K562 (cell line): ENCODE data around the gene GPR108.
A peak's percentile ranks its signal among the peaks of the same experiment; 100 is the strongest.

Source experiments
- FOSL1 ChIP-seq: fragments of 200-800 bp; sonication (Bioruptor generic); conservative IDR thresholded peaks from 2 replicates; pipeline ENCODE4 v1.6.1; 2016; ENCODE audit warnings: missing genetic modification characterization, missing compliant biosample characterization
- NUFIP1 ChIP-seq: fragments of 450-650 bp; IDR thresholded peaks from 2 replicates; pipeline ENCODE4 v1.6.1; 2018; ENCODE audit not compliant: partially characterized antibody
- SIN3A ChIP-seq, 2 experiments: fragments of 150-350 bp in 1 of 2; IDR thresholded peaks; 2 replicates each; pipeline ENCODE4 v1.6.1; 2011 to 2016; ENCODE audit warnings: borderline replicate concordance in 2 of 2, low read depth in 2 of 2, low read length in 2 of 2, mild to moderate bottlenecking in 2 of 2, moderate library complexity in 2 of 2; ENCODE audit not compliant: control insufficient read depth in 1 of 2
- ZEB2 ChIP-seq: fragments of 450-650 bp; IDR thresholded peaks from 2 replicates; pipeline ENCODE4 v1.6.1; 2016
- ZFX ChIP-seq: sonication (generic); formaldehyde crosslinking; IDR thresholded peaks from 2 replicates; pipeline ENCODE4 v1.8.0; 2022; ENCODE audit warnings: mild to moderate bottlenecking, missing genetic modification reagents, moderate library complexity
- ZNF274 ChIP-seq: IDR thresholded peaks from 2 replicates; pipeline ENCODE4 v1.6.1; 2011; ENCODE audit warnings: low read depth, mild to moderate bottlenecking, low read length, moderate library complexity, borderline replicate concordance
- TF ChIP-seq, protein P1 (sequence below), 2 experiments: fragments of 450-650 bp; formaldehyde crosslinking in 1 of 2; IDR thresholded peaks; 2 replicates each; pipeline versions ENCODE4 v1.4.0 to v1.6.1; 2014 to 2020; ENCODE audit warnings: mild to moderate bottlenecking in 2 of 2, borderline replicate concordance in 1 of 2, low read depth in 1 of 2
- TF ChIP-seq, protein P2 (sequence below), 2 experiments: fragments of 450-650 bp in 1 of 2; sonication (generic) in 1 of 2; formaldehyde crosslinking in 1 of 2; IDR thresholded peaks in 1 of 2; conservative IDR thresholded peaks in 1 of 2; 2 replicates each; pipeline versions ENCODE4 v1.6.1 to v1.8.1; 2016 to 2023; ENCODE audit warnings: mild to moderate bottlenecking in 2 of 2, moderate library complexity in 2 of 2, inconsistent platforms in 1 of 2, missing genetic modification reagents in 1 of 2
- TF ChIP-seq, protein P3 (sequence below): IDR thresholded peaks from 2 replicates; pipeline ENCODE4 v1.6.1; 2011; ENCODE audit warnings: borderline replicate concordance, low read depth, mild to moderate bottlenecking, moderate library complexity, low read length; ENCODE audit not compliant: insufficient read depth, poor library complexity, severe bottlenecking
- TF ChIP-seq, protein P4 (sequence below): fragments of 450-650 bp; IDR thresholded peaks from 2 replicates; pipeline ENCODE4 v1.6.1; 2018; ENCODE audit warnings: mild to moderate bottlenecking, low read depth; ENCODE audit not compliant: partially characterized antibody

DNA sequence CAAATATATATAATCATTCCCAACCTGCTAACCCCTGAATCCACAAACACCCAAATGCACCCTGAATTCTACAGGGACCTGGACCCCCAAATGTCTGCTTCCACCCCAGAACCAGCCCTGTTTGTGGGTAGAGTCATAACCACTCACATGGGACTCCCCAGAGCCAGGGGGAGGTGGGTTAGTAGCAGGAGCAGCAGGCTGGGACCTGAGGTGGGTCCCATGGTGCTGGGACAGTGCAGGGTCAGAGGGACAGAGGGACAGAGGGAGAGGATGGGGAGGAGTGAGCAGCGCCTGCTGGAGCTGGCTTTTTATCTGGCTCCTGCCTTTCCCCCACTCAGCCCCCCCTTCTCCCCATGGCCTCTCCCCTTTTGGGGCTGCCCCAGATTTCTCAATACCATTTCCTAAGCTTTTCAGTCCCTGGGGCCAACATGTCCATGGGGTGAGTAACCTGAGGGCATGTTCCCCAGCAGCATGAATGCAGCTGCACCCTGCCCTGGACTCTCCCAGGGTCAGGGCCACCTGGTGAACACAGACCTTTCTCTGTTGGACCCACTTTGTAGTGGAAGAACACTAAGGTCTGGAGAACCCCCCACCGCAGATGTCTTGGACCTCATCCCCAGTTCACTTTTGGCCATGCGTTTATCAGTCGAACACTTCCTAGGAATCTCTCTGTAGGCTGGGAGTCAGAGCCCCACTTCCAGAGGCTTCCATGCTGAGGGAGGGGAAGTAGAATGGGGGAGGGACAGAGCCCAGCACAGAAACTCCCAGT is 16.8 kb downstream of the GPR108 start, which contains the start of gene C3:
- TF ChIP-seq, protein P1, sequence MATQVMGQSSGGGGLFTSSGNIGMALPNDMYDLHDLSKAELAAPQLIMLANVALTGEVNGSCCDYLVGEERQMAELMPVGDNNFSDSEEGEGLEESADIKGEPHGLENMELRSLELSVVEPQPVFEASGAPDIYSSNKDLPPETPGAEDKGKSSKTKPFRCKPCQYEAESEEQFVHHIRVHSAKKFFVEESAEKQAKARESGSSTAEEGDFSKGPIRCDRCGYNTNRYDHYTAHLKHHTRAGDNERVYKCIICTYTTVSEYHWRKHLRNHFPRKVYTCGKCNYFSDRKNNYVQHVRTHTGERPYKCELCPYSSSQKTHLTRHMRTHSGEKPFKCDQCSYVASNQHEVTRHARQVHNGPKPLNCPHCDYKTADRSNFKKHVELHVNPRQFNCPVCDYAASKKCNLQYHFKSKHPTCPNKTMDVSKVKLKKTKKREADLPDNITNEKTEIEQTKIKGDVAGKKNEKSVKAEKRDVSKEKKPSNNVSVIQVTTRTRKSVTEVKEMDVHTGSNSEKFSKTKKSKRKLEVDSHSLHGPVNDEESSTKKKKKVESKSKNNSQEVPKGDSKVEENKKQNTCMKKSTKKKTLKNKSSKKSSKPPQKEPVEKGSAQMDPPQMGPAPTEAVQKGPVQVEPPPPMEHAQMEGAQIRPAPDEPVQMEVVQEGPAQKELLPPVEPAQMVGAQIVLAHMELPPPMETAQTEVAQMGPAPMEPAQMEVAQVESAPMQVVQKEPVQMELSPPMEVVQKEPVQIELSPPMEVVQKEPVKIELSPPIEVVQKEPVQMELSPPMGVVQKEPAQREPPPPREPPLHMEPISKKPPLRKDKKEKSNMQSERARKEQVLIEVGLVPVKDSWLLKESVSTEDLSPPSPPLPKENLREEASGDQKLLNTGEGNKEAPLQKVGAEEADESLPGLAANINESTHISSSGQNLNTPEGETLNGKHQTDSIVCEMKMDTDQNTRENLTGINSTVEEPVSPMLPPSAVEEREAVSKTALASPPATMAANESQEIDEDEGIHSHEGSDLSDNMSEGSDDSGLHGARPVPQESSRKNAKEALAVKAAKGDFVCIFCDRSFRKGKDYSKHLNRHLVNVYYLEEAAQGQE (IDR thresholded peaks at IDR 0.05; ENCODE audit: borderline replicate concordance): peak; percentile 52
- TF ChIP-seq, protein P1 (CRISPR knock-in tag; IDR thresholded peaks at IDR 0.05; ENCODE audit: low read depth): no peak
- no peak for TF ChIP-seq SIN3A (IDR thresholded peaks at IDR 0.05; ENCODE audit: borderline replicate concordance in 2 of 2, control insufficient read depth in 1 of 2, low read depth in 2 of 2, low read length in 2 of 2)
- no peak for TF ChIP-seq ZEB2
- TF ChIP-seq ZNF274: no peak
- TF ChIP-seq, protein P2, sequence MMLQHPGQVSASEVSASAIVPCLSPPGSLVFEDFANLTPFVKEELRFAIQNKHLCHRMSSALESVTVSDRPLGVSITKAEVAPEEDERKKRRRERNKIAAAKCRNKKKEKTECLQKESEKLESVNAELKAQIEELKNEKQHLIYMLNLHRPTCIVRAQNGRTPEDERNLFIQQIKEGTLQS (IDR thresholded peaks at IDR 0.05): no peak
- TF ChIP-seq, protein P2 (CRISPR knock-in tag; conservative IDR thresholded peaks at IDR 0.05): no peak
- no peak for TF ChIP-seq FOSL1 (tag)
- TF ChIP-seq, protein P3, sequence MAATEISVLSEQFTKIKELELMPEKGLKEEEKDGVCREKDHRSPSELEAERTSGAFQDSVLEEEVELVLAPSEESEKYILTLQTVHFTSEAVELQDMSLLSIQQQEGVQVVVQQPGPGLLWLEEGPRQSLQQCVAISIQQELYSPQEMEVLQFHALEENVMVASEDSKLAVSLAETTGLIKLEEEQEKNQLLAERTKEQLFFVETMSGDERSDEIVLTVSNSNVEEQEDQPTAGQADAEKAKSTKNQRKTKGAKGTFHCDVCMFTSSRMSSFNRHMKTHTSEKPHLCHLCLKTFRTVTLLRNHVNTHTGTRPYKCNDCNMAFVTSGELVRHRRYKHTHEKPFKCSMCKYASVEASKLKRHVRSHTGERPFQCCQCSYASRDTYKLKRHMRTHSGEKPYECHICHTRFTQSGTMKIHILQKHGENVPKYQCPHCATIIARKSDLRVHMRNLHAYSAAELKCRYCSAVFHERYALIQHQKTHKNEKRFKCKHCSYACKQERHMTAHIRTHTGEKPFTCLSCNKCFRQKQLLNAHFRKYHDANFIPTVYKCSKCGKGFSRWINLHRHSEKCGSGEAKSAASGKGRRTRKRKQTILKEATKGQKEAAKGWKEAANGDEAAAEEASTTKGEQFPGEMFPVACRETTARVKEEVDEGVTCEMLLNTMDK: no peak
- TF ChIP-seq, protein P4, sequence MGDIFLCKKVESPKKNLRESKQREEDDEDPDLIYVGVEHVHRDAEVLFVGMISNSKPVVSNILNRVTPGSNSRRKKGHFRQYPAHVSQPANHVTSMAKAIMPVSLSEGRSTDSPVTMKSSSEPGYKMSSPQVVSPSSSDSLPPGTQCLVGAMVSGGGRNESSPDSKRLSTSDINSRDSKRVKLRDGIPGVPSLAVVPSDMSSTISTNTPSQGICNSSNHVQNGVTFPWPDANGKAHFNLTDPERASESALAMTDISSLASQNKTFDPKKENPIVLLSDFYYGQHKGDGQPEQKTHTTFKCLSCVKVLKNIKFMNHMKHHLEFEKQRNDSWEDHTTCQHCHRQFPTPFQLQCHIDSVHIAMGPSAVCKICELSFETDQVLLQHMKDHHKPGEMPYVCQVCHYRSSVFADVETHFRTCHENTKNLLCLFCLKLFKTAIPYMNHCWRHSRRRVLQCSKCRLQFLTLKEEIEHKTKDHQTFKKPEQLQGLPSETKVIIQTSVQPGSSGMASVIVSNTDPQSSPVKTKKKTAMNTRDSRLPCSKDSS: no peak
- no peak for TF ChIP-seq NUFIP1
- TF ChIP-seq ZFX (CRISPR knock-in tag): no peak
